H1 (cell line): Measurements from ENCODE around the gene PRX. TPM values are rescaled to one million over a fixed set of nuclear protein-coding genes. Genes with fewer than 3 reads are reported as not detected.
A peak's percentile ranks its signal among the peaks of the same experiment; 100 is the strongest.
"Not testable (repeated sequence)": the region's sequence is repeated elsewhere in the genome, so short reads cannot be mapped to it uniquely, and the experiment has no call there.

Experiments used
- CTCF ChIA-PET: fragments of 300-600 bp; sonication (Branson Sonifier 250); formaldehyde crosslinking; loops from one replicate; lab custom pipeline; 2021; ENCODE audit not compliant: partially characterized antibody; lab: Charles Lee
- POLR2A ChIA-PET: fragments of 300-600 bp; sonication (Branson Sonifier 250); formaldehyde crosslinking; loops from one replicate; lab custom pipeline; 2021; ENCODE audit warnings: inconsistent platforms; ENCODE audit not compliant: partially characterized antibody; lab: Charles Lee
- DNase-seq, 2 experiments: peaks; one replicate each; pipeline versions ENCODE4 v3.0.0 to v3.0.0-alpha.2; 2010 to 2022; ENCODE audit warnings: low spot score in 2 of 2, low read depth in 1 of 2, mixed read lengths in 1 of 2
- FAIRE-seq: peaks from 2 replicates; lab custom pipeline; 2011; peaks lifted over from hg19 to GRCh38; lab: Jason Lieb, UNC
- H2AFZ ChIP-seq: 2 replicates; pipeline ENCODE4 v1.8.1; 2012; ENCODE audit warnings: low read length, inconsistent platforms
- H2AK5ac ChIP-seq: 2 replicates; pipeline ENCODE4 v1.6.1; 2013; ENCODE audit warnings: low read depth, low read length
- H2BK120ac ChIP-seq: replicated peaks from 2 replicates; pipeline ENCODE3; 2013; ENCODE audit warnings: low read depth, low read length, inconsistent platforms
- H2BK12ac ChIP-seq: 2 replicates; pipeline ENCODE4 v1.6.1; 2013; ENCODE audit warnings: low read depth, low read length
- H2BK15ac ChIP-seq: 2 replicates; pipeline ENCODE4 v1.6.1; 2013; ENCODE audit warnings: low read length
- H2BK20ac ChIP-seq: 2 replicates; pipeline ENCODE4 v1.6.1; 2013; ENCODE audit warnings: low read length
- H2BK5ac ChIP-seq: 2 replicates; pipeline ENCODE4 v1.6.1; 2013; ENCODE audit warnings: low read depth, low read length
- H3K14ac ChIP-seq: 2 replicates; pipeline ENCODE4 v1.6.1; 2013; ENCODE audit warnings: inconsistent platforms; ENCODE audit not compliant: insufficient read length
- H3K18ac ChIP-seq: 2 replicates; pipeline ENCODE4 v1.6.1; 2013; ENCODE audit warnings: low read length; ENCODE audit errors: extremely low read depth
- H3K23ac ChIP-seq: 2 replicates; pipeline ENCODE4 v1.6.1; 2013; ENCODE audit warnings: inconsistent platforms; ENCODE audit not compliant: insufficient read length
- H3K23me2 ChIP-seq: 2 replicates; pipeline ENCODE4 v1.6.1; 2013; ENCODE audit warnings: low read depth, low read length
- H3K27ac ChIP-seq: 2 replicates; pipeline ENCODE4 v1.6.1; 2011; ENCODE audit warnings: low read depth, low read length, inconsistent platforms
- H3K27me3 ChIP-seq, 4 experiments: replicated peaks in 1 of 4; 1 replicate in 1 of 4; 2 replicates in 3 of 4; pipeline versions ENCODE4 v1.6.1 to v1.8.1; 2011 to 2013; ENCODE audit warnings: low read length in 3 of 4, mild to moderate bottlenecking in 3 of 4, inconsistent platforms in 2 of 4, mixed read lengths in 2 of 4, moderate library complexity in 1 of 4; ENCODE audit not compliant: control insufficient read depth in 3 of 4, insufficient read depth in 3 of 4; ENCODE audit errors: extremely low read depth in 1 of 4
- H3K36me3 ChIP-seq, 4 experiments: 2 replicates each; pipeline versions ENCODE4 v1.6.1 to v1.8.1; 2011 to 2013; ENCODE audit warnings: mild to moderate bottlenecking in 4 of 4, low read length in 3 of 4, moderate library complexity in 2 of 4, control low read depth in 1 of 4, inconsistent platforms in 1 of 4; ENCODE audit not compliant: insufficient read depth in 4 of 4, control insufficient read depth in 2 of 4
- H3K4ac ChIP-seq: replicated peaks from 2 replicates; pipeline ENCODE3; 2013; ENCODE audit warnings: low read length, low read depth, mixed read lengths, inconsistent platforms; ENCODE audit not compliant: insufficient read length
- H3K4me1 ChIP-seq, 4 experiments: replicated peaks in 1 of 4; 1 replicate in 1 of 4; 2 replicates in 3 of 4; pipeline versions ENCODE4 v1.6.1 to v1.8.1; 2011 to 2013; ENCODE audit warnings: low read length in 3 of 4, inconsistent platforms in 2 of 4, mixed read lengths in 1 of 4; ENCODE audit not compliant: insufficient read depth in 4 of 4, control insufficient read depth in 3 of 4
- H3K4me2 ChIP-seq, 2 experiments: 2 replicates each; pipeline versions ENCODE4 v1.6.1 to v1.8.1; 2011 to 2013; ENCODE audit warnings: low read depth in 2 of 2, low read length in 2 of 2, control low read depth in 1 of 2, inconsistent platforms in 1 of 2, mild to moderate bottlenecking in 1 of 2; ENCODE audit not compliant: insufficient read depth in 1 of 2
- H3K4me3 ChIP-seq, 4 experiments: fragments of 200-600, 300-600 bp in 1 of 4; sonication (generic), shearing (Covaris generic), sonication (Bioruptor Twin) in 1 of 4; 2 replicates each; pipeline versions ENCODE4 v1.5.1 to v1.8.1; 2011 to 2016; ENCODE audit warnings: low read length in 4 of 4, low read depth in 3 of 4, control low read depth in 2 of 4, inconsistent platforms in 2 of 4, mild to moderate bottlenecking in 2 of 4, mixed read lengths in 1 of 4, moderate library complexity in 1 of 4; ENCODE audit not compliant: insufficient read depth in 2 of 4; ENCODE audit errors: extremely low read depth in 1 of 4
- H3K56ac ChIP-seq: replicated peaks from 2 replicates; pipeline ENCODE3; 2013; ENCODE audit warnings: low read depth, mild to moderate bottlenecking, mixed read lengths, low read length, inconsistent platforms; ENCODE audit not compliant: insufficient read length
- H3K79me1 ChIP-seq: 2 replicates; pipeline ENCODE4 v1.6.1; 2013; ENCODE audit warnings: low read depth, low read length, control low read depth
- H3K79me2 ChIP-seq, 2 experiments: 2 replicates each; pipeline versions ENCODE4 v1.6.1 to v1.8.1; 2012 to 2013; ENCODE audit warnings: low read length in 2 of 2, mild to moderate bottlenecking in 2 of 2, inconsistent platforms in 1 of 2; ENCODE audit not compliant: insufficient read depth in 2 of 2, control insufficient read depth in 1 of 2
- H3K9ac ChIP-seq, 4 experiments: replicated peaks in 1 of 4; 1 replicate in 1 of 4; 2 replicates in 3 of 4; pipeline versions ENCODE4 v1.6.1 to v1.8.1; 2011 to 2013; ENCODE audit warnings: low read depth in 3 of 4, low read length in 3 of 4, control low read depth in 2 of 4, mild to moderate bottlenecking in 2 of 4, moderate library complexity in 2 of 4, inconsistent platforms in 1 of 4; ENCODE audit errors: extremely low read depth in 1 of 4
- H3K9me3 ChIP-seq, 2 experiments: 2 replicates each; pipeline versions ENCODE4 v1.6.1 to v1.8.1; 2012 to 2013; ENCODE audit warnings: mild to moderate bottlenecking in 2 of 2, moderate library complexity in 2 of 2, control low read depth in 1 of 2, inconsistent platforms in 1 of 2, low read depth in 1 of 2, low read length in 1 of 2, mixed read lengths in 1 of 2; ENCODE audit not compliant: insufficient read depth in 2 of 2
- H4K20me1 ChIP-seq, 2 experiments: replicated peaks in 1 of 2; 2 replicates each; pipeline versions ENCODE3 to v1.8.1; 2011 to 2013; ENCODE audit warnings: inconsistent platforms in 2 of 2, low read length in 2 of 2, mild to moderate bottlenecking in 1 of 2; ENCODE audit not compliant: insufficient read depth in 2 of 2, control insufficient read depth in 1 of 2
- H4K5ac ChIP-seq: 2 replicates; pipeline ENCODE4 v1.6.1; 2013; ENCODE audit warnings: low read length, low read depth, mixed read lengths, inconsistent platforms; ENCODE audit not compliant: insufficient read length
- H4K8ac ChIP-seq: 2 replicates; pipeline ENCODE4 v1.8.0; 2013; ENCODE audit warnings: mild to moderate bottlenecking, moderate library complexity, low read length, inconsistent platforms; ENCODE audit not compliant: insufficient read depth; ENCODE audit errors: extremely low read depth
- H4K91ac ChIP-seq: replicated peaks from 2 replicates; pipeline ENCODE3; 2013; ENCODE audit warnings: low read length, mixed read lengths, inconsistent platforms; ENCODE audit not compliant: insufficient read length
- JUND ChIP-seq: IDR thresholded peaks from 2 replicates; pipeline ENCODE4 v1.6.1; 2011; ENCODE audit warnings: mild to moderate bottlenecking, improper control_type of control experiment, low read length
- POLR2AphosphoS5 ChIP-seq: IDR thresholded peaks from 2 replicates; pipeline ENCODE4 v1.6.1; 2011; ENCODE audit warnings: low read depth, low read length
- TAF1 ChIP-seq: IDR thresholded peaks from 2 replicates; pipeline ENCODE4 v1.6.1; 2011; ENCODE audit warnings: mild to moderate bottlenecking, low read depth, low read length
- YY1 ChIP-seq: IDR thresholded peaks from 2 replicates; pipeline ENCODE4 v1.6.1; 2011; ENCODE audit warnings: low read depth, mild to moderate bottlenecking, low read length
- WGBS, 2 experiments: shearing (Covaris generic) in 1 of 2; methylation state at CpG; one replicate each; pipeline versions ENCODE4 v1.1.6 to v1.1.7; 2013 to 2015; ENCODE audit warnings: low lambda C conversion rate in 2 of 2, mixed read lengths in 2 of 2, inconsistent platforms in 1 of 2, low coverage in 1 of 2, missing lambda C conversion rate in 1 of 2; ENCODE audit not compliant: insufficient replicate concordance in 2 of 2, insufficient coverage in 1 of 2, insufficient read length in 1 of 2; ENCODE audit errors: extremely low coverage in 1 of 2, missing lambda C conversion rate in 1 of 2; 5-methylcytosine and 5-hydroxymethylcytosine counted together
- polyA plus RNA-seq, 7 experiments: library from polyadenylated mRNA; depleted of rRNA in 3 of 7; stranded (reverse) in 5 of 7; unstranded in 2 of 7; fragments of >200 nt in 5 of 7; fragments of 200-250 nt in 2 of 7; gene quantifications; 1 replicate in 5 of 7; 2 replicates in 1 of 7; 4 replicates in 1 of 7; pipeline versions ENCODE4 v1.2.1 to v1.2.3, GENCODE V29; 2011 to 2013; ENCODE audit warnings: missing spikeins in 2 of 7, mixed read lengths in 2 of 7
- total RNA-seq: library from RNA; stranded (reverse); fragmentation: NEBNext Ultra II Directional; extraction: Animal tissue kit (Norgen Biotek cat#: 25700); gene quantifications from 2 replicates; pipeline ENCODE4 v1.2.1, GENCODE V29; 2021

PRX gene
- total and polyA plus RNA-seq, 2 of the 8 experiments (the other 6 are each of a cell fraction or from before 2014, with no cell fraction given) = 2.8 to 5.8 TPM

- TF ChIP-seq POLR2AphosphoS5 (peak; percentile 69; the same call in 1 of the 2 replicates), TAF1 (0 out of 2 replicates have a peak, but pooled peaks have one; percentile 43), JUND (no peak), YY1 (peak; percentile 33; the same call in 1 of the 2 replicates)
These were observed 3.2 kb downstream of the PRX start (continued) for GRCh38 chr19:40410030-40410389.

DNA sequence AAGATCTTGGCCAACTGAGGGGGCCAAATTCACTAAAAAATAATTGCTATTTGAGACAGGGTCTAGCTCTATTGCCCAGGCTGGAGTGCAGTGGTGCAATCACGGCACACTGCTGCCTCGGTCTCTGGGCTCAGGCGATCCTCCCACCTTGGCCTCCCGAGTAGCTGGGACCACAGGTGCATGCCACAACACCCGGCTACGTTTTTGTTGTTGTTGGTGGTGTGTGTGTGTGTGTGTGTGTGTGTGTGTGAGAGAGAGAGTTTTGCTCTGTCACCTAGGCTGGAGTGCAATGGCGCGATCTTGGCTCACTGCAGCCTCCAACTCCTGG is 4.6 kb downstream of the PRX start:
- H3K56ac ChIP-seq, H3K27ac ChIP-seq, H3K79me1 ChIP-seq: not testable (repeated sequence)

More for the DNA sequence above, 4.6 kb downstream of the PRX start:
- H3K4me1 ChIP-seq = peaks cover 7 to 16% (median 9%) of the 10 kb centered on the region in 4 experiments
- H3K4ac ChIP-seq, H3K27me3 ChIP-seq, H3K79me2 ChIP-seq, H2BK20ac ChIP-seq, H4K8ac ChIP-seq, H3K36me3 ChIP-seq, H3K4me3 ChIP-seq, H3K4me2 ChIP-seq, H3K18ac ChIP-seq, H4K5ac ChIP-seq, H2BK12ac ChIP-seq, H2BK5ac ChIP-seq, H4K91ac ChIP-seq, H3K9ac ChIP-seq, H3K23me2 ChIP-seq, H4K20me1 ChIP-seq, H3K9me3 ChIP-seq, H3K23ac ChIP-seq, FAIRE-seq, H2AFZ ChIP-seq, DNase-seq, H2BK120ac ChIP-seq, H3K14ac ChIP-seq, H2AK5ac ChIP-seq: not testable (repeated sequence)
- ChIA-PET POLR2A (interaction anchor here (0.7 to 6.4 kb wide), 8 partner anchors 10 to 52 kb away, joined by 3 to 27 read pairs (median 4); partner anchors contain the start of genes SERTAD1 and SERTAD3), CTCF (interaction anchor here (0.6 to 5.1 kb wide), 5 partner anchors 11 to 104 kb away, joined by 3 to 41 read pairs (median 5); no protein-coding TSS in a partner anchor)
- WGBS, 2 experiments = 89% methylated on average over 8 of the region's 8 CpGs; no CpG with 5 or more reads in 1 of the 2 experiments
- H2BK15ac ChIP-seq = 0 out of 2 replicates have a peak overlapping the region, but pooled peaks have one; percentile 74
